RWPE1 (cell line): Measurements from ENCODE around the gene TLK1.
A peak's percentile ranks its signal among the peaks of the same experiment; 100 is the strongest.

Source experiments
- CTCF ChIA-PET: fragments of 350-600 bp; sonication (Branson Sonifier 250); formaldehyde crosslinking; extraction: SDS; loops from one replicate; lab custom pipeline; 2021; lab: Yijun Ruan, JAX
- POLR2A ChIA-PET: fragments of 400-600 bp; formaldehyde crosslinking; extraction: SDS; loops from one replicate; lab custom pipeline; 2020; ENCODE audit warnings: antibody characterized with exemption; ENCODE audit not compliant: low non-redundant PET; lab: Yijun Ruan, JAX
- DNase-seq: peaks from one replicate; pipeline ENCODE4 v3.0.0; 2012; ENCODE audit warnings: low spot score
- H3K27ac ChIP-seq: fragments of 450-650 bp; 2 replicates; pipeline ENCODE4 v1.5.1; 2017
- CTCF ChIP-seq: fragments of 450-650 bp; conservative IDR thresholded peaks from 2 replicates; pipeline ENCODE4 v1.5.1; 2017; ENCODE audit warnings: low read depth, mild to moderate bottlenecking

Gene TLK1

GRCh38 chr2:170984079-170984478, 176.6 kb downstream of the TLK1 start:
- ChIA-PET POLR2A (no interaction called here), CTCF (interaction anchor here (0.6 to 1.2 kb wide), 4 partner anchors 11 to 521 kb away, joined by 3 to 6 read pairs (median 4); no protein-coding TSS in a partner anchor)
- H3K27ac ChIP-seq = no peak overlapping the region
- TF ChIP-seq CTCF = no peak
- DNase-seq = no peak

- no peak for DNase-seq
- POLR2A ChIA-PET = no interaction called here
- CTCF ChIA-PET = no interaction called here
Observed at GRCh38 chr2:170975943-170976270, 184.8 kb downstream of the TLK1 start.

GRCh38 chr2:170975127-170975942, 185.4 kb downstream of the TLK1 start:
- no peak overlapping the region for H3K27ac ChIP-seq
- no peak for DNase-seq
- ChIA-PET POLR2A (no interaction called here), CTCF (interaction anchor here (0.6 to 0.8 kb wide), 5 partner anchors 47 to 763 kb away, joined by 3 read pairs; no protein-coding TSS in a partner anchor)
- TF ChIP-seq CTCF = no peak

More at GRCh38 chr2:170975943-170976270, 184.8 kb downstream of the TLK1 start:
- H3K27ac ChIP-seq = no peak overlapping the region
- no peak for TF ChIP-seq CTCF

- no peak for DNase-seq
- peak overlapping the region; percentile 66 for H3K27ac ChIP-seq
- no peak for TF ChIP-seq CTCF
- POLR2A ChIA-PET = no interaction called here
- CTCF ChIA-PET = interaction anchor here (0.6 to 0.8 kb wide), 3 partner anchors 46 to 421 kb away, joined by 3 read pairs; no protein-coding TSS in a partner anchor
Observed at GRCh38 chr2:170974304-170974993, 186.2 kb downstream of the TLK1 start.

- H3K27ac ChIP-seq = peak overlapping the region; percentile 66
- POLR2A ChIA-PET = no interaction called here
- peak; percentile 95 for TF ChIP-seq CTCF
- CTCF ChIA-PET = interaction anchor here (0.6 to 1.2 kb wide), 7 partner anchors 11 to 596 kb away, joined by 3 to 6 read pairs (median 4); no protein-coding TSS in a partner anchor
- peak; percentile 94 for DNase-seq
Observed at GRCh38 chr2:170973492-170974303, 187.0 kb downstream of the TLK1 start.

GRCh38 chr2:170973225-170973491, 187.5 kb downstream of the TLK1 start:
- no peak overlapping the region; the same call in 1 of the 2 replicates for H3K27ac ChIP-seq
- POLR2A ChIA-PET = no interaction called here
- no peak for TF ChIP-seq CTCF
- CTCF ChIA-PET = interaction anchor here (0.5 to 1.2 kb wide), 12 partner anchors 11 to 730 kb away, joined by 3 to 7 read pairs (median 4); no protein-coding TSS in a partner anchor
- no peak for DNase-seq
